ENCODE data around the gene CYP19A1. TPM values are rescaled to one million over a fixed set of nuclear protein-coding genes. Genes with fewer than 3 reads are reported as not detected.
A peak's percentile ranks its signal among the peaks of the same experiment; 100 is the strongest.

CYP19A1 gene
- total and polyA plus RNA-seq, 9 of the 15 experiments (the other 6 are each of a cell fraction or from before 2014, with no cell fraction given) = 0.16 to 0.63 (median 0.47) TPM; not detected in 3

DNA sequence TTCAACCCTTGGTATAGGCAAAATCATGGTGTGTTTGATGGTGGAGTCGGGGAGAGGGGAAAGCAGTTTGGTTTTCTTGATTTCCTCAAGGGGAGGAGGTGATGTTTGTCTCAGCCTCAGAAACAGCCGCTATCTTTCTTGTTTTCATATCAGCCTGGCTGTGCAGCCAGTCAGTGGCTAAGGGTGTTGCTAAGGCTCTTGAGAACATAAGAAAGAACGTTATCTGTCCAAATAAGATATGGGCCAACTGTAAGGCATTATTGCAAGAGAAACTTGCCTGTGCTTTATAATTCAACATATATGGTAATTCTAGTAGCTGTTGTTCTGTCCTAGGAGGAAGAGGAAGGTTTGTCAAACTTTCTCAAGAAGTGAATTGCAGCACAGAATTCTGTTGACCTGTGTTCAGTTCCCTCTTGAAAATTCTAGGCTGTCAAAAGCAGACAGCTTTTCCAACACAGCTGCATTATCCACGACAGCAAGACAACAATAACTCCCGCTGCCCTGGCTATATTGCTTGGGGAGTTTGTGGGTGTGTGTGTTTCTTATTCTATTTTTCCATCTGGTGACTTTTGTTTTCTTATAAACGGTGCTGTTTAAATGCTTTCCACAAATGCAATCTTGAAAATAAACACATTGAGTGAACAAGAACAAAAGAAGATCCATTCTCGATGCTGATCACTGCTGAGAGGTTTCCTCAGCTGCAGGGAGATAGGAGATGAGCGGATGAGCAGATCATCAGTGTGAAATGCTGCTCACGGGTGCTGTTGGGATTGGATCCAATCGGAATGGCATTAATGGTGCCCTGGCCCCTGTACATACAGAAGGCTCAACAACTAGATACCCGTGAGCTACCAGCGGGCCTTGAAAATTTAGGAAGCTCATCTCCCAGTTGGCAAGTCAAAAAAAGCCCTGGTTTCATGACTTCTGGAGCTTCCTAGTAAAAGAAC lies 152.9 kb downstream of the CYP19A1 start (continued):
- TF ChIP-seq FOSL1 (tag; conservative IDR thresholded peaks at IDR 0.05) (no peak), RUNX1 (IDR thresholded peaks at IDR 0.05; ENCODE audit: low read depth) (no peak), ZNF561 (CRISPR knock-in tag; conservative IDR thresholded peaks at IDR 0.05) (no peak), MIER1 (IDR thresholded peaks at IDR 0.05; ENCODE audit: low read depth) (no peak), GABPA (tag; conservative IDR thresholded peaks at IDR 0.05; ENCODE audit: low read depth) (no peak), NCOR1 (IDR thresholded peaks at IDR 0.05) (peak; percentile 37), ELF4 (CRISPR knock-in tag; IDR thresholded peaks at IDR 0.05) (no peak)
- TF ChIP-seq, protein P1, sequence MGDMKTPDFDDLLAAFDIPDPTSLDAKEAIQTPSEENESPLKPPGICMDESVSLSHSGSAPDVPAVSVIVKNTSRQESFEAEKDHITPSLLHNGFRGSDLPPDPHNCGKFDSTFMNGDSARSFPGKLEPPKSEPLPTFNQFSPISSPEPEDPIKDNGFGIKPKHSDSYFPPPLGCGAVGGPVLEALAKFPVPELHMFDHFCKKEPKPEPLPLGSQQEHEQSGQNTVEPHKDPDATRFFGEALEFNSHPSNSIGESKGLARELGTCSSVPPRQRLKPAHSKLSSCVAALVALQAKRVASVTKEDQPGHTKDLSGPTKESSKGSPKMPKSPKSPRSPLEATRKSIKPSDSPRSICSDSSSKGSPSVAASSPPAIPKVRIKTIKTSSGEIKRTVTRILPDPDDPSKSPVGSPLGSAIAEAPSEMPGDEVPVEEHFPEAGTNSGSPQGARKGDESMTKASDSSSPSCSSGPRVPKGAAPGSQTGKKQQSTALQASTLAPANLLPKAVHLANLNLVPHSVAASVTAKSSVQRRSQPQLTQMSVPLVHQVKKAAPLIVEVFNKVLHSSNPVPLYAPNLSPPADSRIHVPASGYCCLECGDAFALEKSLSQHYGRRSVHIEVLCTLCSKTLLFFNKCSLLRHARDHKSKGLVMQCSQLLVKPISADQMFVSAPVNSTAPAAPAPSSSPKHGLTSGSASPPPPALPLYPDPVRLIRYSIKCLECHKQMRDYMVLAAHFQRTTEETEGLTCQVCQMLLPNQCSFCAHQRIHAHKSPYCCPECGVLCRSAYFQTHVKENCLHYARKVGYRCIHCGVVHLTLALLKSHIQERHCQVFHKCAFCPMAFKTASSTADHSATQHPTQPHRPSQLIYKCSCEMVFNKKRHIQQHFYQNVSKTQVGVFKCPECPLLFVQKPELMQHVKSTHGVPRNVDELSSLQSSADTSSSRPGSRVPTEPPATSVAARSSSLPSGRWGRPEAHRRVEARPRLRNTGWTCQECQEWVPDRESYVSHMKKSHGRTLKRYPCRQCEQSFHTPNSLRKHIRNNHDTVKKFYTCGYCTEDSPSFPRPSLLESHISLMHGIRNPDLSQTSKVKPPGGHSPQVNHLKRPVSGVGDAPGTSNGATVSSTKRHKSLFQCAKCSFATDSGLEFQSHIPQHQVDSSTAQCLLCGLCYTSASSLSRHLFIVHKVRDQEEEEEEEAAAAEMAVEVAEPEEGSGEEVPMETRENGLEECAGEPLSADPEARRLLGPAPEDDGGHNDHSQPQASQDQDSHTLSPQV (IDR thresholded peaks at IDR 0.05) = no peak
- TF ChIP-seq, protein P2, sequence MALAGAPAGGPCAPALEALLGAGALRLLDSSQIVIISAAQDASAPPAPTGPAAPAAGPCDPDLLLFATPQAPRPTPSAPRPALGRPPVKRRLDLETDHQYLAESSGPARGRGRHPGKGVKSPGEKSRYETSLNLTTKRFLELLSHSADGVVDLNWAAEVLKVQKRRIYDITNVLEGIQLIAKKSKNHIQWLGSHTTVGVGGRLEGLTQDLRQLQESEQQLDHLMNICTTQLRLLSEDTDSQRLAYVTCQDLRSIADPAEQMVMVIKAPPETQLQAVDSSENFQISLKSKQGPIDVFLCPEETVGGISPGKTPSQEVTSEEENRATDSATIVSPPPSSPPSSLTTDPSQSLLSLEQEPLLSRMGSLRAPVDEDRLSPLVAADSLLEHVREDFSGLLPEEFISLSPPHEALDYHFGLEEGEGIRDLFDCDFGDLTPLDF (CRISPR knock-in tag; IDR thresholded peaks at IDR 0.05) = no peak
- TF ChIP-seq, protein P3, sequence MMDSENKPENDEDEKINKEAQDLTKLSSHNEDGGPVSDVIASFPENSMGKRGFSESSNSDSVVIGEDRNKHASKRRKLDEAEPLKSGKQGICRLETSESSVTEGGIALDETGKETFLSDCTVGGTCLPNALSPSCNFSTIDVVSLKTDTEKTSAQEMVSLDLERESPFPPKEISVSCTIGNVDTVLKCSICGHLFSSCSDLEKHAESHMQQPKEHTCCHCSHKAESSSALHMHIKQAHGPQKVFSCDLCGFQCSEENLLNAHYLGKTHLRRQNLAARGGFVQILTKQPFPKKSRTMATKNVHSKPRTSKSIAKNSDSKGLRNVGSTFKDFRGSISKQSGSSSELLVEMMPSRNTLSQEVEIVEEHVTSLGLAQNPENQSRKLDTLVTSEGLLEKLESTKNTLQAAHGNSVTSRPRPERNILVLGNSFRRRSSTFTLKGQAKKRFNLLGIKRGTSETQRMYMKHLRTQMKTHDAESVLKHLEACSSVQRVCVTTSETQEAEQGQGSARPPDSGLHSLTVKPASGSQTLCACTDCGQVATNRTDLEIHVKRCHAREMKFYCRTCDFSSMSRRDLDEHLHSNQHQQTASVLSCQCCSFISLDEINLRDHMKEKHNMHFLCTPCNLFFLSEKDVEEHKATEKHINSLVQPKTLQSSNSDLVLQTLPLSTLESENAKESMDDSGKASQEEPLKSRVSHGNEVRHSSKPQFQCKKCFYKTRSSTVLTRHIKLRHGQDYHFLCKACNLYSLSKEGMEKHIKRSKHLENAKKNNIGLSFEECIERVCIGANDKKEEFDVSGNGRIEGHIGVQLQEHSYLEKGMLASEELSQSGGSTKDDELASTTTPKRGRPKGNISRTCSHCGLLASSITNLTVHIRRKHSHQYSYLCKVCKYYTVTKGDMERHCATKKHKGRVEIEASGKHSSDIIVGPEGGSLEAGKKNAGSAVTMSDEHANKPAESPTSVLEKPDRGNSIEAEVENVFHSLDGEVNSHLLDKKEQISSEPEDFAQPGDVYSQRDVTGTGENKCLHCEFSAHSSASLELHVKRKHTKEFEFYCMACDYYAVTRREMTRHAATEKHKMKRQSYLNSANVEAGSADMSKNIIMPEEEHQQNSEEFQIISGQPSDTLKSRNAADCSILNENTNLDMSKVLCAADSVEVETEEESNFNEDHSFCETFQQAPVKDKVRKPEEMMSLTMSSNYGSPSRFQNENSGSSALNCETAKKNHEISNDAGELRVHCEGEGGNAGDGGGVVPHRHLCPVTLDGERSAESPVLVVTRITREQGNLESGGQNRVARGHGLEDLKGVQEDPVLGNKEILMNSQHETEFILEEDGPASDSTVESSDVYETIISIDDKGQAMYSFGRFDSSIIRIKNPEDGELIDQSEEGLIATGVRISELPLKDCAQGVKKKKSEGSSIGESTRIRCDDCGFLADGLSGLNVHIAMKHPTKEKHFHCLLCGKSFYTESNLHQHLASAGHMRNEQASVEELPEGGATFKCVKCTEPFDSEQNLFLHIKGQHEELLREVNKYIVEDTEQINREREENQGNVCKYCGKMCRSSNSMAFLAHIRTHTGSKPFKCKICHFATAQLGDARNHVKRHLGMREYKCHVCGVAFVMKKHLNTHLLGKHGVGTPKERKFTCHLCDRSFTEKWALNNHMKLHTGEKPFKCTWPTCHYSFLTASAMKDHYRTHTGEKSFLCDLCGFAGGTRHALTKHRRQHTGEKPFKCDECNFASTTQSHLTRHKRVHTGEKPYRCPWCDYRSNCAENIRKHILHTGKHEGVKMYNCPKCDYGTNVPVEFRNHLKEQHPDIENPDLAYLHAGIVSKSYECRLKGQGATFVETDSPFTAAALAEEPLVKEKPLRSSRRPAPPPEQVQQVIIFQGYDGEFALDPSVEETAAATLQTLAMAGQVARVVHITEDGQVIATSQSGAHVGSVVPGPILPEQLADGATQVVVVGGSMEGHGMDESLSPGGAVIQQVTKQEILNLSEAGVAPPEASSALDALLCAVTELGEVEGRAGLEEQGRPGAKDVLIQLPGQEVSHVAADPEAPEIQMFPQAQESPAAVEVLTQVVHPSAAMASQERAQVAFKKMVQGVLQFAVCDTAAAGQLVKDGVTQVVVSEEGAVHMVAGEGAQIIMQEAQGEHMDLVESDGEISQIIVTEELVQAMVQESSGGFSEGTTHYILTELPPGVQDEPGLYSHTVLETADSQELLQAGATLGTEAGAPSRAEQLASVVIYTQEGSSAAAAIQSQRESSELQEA (IDR thresholded peaks at IDR 0.05; ENCODE audit: low read depth) = no peak

Data from K562 (cell line).